Inferior parietal cortex (tissue), 1 donor: Measurements from ENCODE around the gene HEPN1.
A peak's percentile ranks its signal among the peaks of the same experiment; 100 is the strongest.

Experiments used
- DNase-seq: peaks from one replicate; pipeline ENCODE4 v3.0.0-alpha.2; 2016; ENCODE audit errors: extremely low spot score

Gene HEPN1

DNA sequence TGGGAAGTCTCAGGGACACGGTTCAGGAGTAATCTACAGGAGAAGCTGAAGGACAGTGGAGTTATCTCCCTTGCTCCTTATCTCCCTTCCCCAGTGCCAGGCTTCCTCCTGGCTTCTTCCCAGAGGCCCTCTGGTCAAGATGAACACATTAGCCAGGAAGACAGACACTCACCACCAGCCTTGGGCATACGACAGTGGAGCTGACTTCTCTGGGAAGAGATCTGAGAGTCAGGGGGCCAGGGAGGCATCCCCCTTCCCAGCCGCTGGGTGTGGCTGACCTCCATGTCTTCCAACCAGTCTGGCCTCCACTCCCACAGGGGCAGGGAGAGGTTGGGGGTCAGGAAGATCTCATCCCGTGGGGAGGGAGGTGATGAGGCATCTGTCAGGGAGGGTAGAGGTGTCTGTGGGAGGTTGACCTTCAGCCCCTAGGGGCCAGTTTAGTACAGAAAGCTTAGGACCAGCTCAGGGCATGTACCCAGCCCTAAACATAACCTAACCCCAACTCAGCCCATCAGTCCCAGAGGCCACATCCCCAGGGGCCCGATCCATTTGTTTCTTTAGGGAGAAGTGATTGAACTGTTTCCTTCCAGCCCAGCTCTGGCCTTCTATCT lies 34.1 kb upstream of the HEPN1 start:
- DNase-seq, result no peak

GRCh38 chr11:124886476-124886875 lies 32.6 kb upstream of the HEPN1 start:
- DNase-seq, result no peak

GRCh38 chr11:124886978-124887666 lies 31.9 kb upstream of the HEPN1 start:
- DNase-seq, result no peak

DNA sequence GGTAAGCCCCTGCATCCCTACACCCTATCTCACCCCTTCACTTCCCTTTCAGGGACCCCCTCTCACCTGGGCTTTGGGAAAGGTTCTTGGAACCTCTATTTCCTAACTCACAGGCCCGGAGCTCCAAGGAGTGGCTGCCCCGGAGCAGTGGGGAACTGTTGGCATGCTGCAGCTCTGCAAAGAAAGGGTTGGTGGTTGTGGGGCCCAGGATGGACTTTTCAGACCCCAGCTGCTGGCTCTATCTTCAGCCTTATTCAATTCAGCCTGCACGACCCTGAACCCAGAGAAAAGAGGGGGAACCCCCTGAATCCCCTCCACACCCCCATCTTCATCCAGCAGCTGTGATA lies 31.4 kb upstream of the HEPN1 start:
- DNase-seq, result no peak

DNA sequence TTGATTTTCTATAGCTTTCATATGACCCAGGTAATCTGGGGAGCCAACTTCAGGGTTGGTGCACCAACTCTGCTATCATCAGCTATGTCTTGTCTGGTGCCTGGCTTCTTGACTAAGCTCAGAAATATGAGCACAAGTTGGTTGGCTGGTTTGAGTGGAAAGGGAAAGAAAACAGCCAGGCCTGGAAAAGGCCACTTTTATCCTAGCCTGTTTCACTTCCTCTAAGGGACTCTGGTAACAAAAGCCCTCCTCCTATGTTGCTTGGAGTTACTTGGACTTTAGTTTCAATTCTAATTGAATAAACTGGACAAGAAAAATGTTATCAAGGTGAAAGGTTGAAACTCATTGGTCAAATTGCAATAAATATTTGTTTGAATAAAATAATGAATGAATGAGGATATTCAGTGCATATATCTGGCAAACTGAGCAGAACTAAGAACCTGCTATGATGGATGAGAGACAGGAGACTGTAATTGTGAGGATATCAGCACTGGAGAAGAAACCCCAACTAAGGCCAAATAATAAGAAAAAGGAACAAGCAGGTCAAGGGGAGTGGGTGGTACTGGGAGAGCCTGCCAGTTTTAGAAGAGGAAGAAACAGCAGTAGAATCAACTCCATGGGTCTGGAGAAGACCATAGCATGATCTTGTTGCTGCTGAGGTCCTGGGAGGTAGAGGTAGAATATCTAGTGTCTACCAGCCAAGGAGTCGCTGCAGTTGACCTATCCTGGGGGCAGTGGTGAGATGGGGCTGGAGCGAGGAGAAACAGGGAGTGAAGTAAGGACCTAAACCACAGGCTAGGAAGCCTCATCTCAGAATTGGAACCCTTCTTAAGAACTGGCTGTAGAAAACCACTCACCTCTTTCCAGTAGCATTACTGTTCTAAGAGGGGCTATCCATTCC lies 29.6 kb upstream of the HEPN1 start:
- no peak for DNase-seq

- no peak for DNase-seq
These were observed 28.9 kb upstream of the HEPN1 start for GRCh38 chr11:124890151-124890550.

DNA sequence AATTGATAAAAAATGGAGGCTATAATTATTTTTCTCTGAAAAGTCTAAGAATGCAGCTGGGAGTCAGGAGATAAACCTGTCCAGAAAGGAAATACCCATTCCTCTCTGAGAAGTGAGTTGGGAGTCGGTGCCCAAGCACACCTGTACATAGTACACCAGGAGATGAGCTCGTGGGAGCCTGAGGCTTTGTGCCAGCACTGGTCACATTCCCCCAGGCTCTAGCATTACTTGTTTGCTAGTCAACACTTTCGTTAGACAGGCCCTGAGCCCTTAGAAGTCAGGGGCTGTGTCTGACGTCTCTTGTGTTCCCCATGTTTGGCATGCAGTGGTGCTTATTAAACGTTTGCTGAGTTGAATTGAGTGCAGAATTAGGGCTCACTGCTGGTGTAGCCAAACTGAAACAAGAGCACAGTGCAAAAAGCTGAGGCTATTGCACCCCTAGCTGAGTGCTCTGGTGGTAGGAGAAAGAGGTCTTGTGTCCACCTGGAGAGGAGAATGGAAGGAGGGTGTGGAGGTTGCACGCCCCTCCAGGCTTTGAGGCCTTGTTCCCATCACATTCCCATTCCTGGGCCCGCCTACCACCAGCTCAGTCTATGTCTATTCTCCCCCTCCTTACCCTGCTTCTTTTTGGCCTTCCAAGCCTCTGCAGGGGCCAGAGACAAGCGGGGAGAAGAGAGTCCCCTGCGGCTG lies 28.2 kb upstream of the HEPN1 start:
- DNase-seq, result no peak

- no peak for DNase-seq
These were observed 27.6 kb upstream of the HEPN1 start for GRCh38 chr11:124891373-124891861.

- DNase-seq, result no peak
These were observed 26.9 kb upstream of the HEPN1 start for GRCh38 chr11:124892146-124892545.

DNA sequence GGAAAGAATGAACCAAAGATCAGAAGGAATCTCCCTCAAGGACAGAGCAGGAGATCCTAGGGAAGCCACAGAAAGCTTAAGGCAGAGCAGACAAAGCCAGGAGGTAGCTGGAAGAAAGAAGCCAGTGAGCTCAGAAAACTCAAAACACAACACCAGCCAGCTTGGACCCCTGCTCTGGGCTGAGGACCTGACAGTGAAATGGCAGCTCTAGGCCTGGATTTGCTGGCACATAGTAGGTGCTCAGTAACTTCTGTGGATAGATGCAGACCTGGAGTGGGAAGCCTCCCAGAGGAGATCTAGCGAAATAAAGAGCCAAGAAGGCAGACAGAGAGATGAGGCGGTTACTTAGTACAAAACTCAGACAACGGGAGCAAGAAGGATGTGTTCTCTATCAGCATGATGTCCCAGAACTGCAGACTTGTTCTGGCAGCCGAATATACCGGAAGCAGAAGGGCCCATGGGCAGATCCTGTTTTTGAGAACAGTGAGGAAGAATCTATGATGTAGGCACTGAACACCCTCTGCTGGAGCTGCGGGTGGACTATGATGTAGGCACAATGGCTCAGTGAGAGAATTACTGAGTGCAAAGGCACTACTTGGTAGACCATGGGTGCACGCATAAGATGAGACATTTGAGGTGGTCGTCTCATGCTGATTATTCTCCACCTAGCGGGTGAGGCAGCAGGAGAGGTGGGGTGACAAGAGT lies 26.1 kb upstream of the HEPN1 start:
- no peak for DNase-seq

DNA sequence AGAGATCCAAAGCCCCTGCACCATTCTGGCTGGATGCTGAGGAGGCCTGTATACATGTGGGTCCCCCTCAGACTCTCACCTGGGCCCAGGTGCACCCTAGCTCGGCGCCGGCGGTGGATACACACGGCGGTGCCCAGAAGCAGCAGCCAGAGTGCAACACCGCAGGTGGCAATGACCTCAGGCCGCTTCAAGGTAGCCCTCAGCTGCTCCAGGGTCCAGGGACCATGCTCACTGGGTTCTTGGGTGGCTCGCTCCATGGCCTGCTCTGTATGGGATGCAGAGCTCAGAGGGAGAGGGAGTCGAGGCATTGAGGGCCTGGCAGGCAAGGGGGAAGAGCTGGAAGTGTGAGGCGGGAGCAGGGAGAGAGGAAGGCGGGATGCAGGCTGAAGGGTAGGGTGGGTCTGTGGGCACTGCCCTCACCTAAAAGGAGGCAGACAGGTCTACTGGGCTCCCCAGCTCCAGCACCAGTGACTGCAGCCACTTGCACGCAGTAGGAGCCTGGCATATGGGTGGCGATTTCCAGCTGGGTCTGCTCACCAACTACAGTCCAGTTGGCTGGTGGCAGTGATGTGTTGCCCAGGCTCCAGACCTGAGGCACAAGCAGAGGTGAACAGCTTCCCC lies 25.2 kb upstream of the HEPN1 start:
- no peak for DNase-seq

GRCh38 chr11:124894606-124895430 lies 24.2 kb upstream of the HEPN1 start:
- no peak for DNase-seq

DNA sequence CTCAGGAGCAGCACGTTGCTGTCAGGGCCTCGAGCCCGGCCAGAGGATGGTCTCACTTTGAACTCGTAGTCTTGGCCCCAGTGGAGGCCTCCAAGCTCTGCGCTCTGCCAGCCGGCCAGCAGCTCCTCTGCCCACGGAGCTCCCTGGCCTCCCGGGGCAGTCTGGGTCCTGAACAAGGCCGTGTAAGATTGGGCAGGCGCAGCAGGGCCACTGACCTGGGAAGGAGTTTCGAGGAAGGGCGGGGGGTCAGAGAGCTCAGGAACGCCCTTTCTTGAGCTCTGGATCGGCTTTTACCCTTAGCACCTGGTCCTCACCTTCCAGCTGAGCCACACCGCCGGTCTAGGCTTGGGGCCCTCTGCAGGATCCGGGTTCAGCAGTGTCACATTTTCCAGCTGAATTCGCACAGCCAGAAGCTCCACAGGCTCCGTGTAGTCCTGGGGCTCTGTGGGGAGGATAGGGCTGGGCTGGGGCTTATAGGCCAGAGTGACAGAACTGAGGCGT lies 23.5 kb upstream of the HEPN1 start:
- no peak for DNase-seq

DNA sequence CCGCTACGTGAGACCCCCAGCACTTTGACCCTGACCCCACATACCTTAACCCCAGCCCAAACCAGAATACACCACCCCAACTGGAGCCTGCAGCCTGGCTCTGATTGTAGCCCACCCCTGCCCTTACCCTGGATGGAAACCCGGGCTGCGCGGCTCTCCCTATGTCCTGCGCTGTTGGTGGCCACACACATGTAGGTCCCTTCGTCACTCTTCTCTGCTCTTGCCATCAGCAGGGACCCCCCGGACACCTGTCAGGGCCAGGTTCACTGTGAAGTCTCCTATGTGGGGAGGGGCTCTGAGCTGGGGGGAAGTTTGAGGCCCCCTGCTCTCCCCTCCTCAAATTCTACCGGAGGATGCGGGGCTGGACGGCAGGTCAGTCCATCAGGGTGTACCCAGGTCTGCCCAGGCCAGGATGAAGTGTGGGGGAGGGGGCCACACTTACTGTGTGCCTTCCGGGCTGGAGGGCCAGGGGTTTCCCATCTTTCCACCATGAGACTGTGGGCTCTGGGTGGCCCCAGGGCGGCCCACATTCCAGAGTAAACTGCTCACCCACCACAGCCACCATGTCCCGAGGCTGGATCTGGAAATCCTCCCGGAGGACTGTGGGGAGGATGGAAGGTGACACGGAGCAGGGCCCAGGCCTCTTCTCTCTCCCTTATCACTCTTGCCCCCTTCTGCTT lies 22.8 kb upstream of the HEPN1 start:
- DNase-seq, result no peak

DNA sequence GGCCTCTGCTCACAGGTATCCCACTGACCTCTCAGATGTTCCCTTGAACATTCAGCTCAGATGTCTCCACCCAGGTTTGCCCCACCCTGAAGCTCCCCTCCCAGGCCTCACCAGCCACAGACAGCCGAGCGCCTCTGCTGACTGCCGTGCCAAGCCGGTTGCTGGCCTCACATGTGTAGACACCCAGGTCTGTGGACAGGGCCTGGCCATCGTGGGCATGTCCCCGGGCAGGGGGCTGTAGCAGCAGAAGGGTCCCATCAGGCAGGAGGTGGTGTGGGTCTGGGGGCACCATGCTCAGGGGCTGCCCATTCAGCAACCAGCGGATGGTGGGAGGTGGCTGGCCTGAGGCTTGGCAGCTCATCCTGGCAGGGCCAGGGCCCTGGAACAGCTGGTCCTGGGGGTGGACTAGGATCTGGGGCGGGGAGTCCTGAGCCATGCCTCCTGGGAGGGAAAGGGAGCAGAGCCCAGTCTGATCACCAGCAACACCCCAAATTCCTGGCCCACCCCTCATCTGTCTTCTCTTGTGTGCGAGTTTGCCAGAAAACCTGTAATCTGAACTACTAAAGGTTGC lies 22.1 kb upstream of the HEPN1 start:
- DNase-seq, result no peak

- no peak for DNase-seq
These were observed 21.3 kb upstream of the HEPN1 start, which contains the start of gene ROBO4 for GRCh38 chr11:124897674-124898262. ROBO4 (minus strand) TSS chr11:124897865; CDS start chr11:124897795, 70 bp downstream.

GRCh38 chr11:124898263-124898680 lies 20.8 kb upstream of the HEPN1 start:
- DNase-seq, result no peak

DNA sequence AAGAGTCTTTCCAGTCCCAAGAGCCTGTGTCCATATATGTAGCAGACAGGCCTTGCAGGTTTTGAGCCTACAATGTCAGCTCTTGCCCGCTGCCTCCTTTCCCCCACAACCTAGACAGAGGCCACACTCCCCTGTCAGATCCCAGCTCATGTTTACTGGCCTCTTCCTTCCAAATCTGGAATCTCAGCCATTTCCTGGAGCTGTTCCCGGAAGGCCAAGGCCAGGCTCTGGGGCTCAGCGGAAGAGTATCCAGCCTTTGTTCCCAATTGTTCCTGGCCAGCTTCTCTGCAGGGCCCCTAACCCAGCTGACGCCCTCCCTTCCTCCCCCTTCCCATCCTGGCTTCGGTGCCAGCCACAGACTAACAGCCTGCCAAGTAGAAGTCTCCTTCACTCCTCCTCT lies 20.3 kb upstream of the HEPN1 start:
- DNase-seq, result peak; percentile 42
